DMS 273 (cell line): ENCODE data around the gene CMIP.
A peak's percentile ranks its signal among the peaks of the same experiment; 100 is the strongest.

Source experiments
- DNase-seq: peaks from one replicate; lab custom pipeline; 2025; ENCODE audit not compliant: unreplicated experiment; lab: John Stamatoyannopoulos, UW

CMIP gene

GRCh38 chr16:81598083-81598482 is 153.5 kb downstream of the CMIP start:
- DNase-seq: no peak

- DNase-seq: peak; percentile 56
These were observed 154.6 kb downstream of the CMIP start for GRCh38 chr16:81599034-81599744.

- no peak for DNase-seq
These were observed 155.7 kb downstream of the CMIP start for GRCh38 chr16:81600275-81600674.

- peak; percentile 85 for DNase-seq
These were observed 156.4 kb downstream of the CMIP start for GRCh38 chr16:81601008-81601428.

- no peak for DNase-seq
These were observed 157.1 kb downstream of the CMIP start for GRCh38 chr16:81601601-81602255.

- no peak for DNase-seq
These were observed 157.7 kb downstream of the CMIP start for GRCh38 chr16:81602256-81602776.

GRCh38 chr16:81602792-81603191 is 158.2 kb downstream of the CMIP start:
- DNase-seq: no peak

GRCh38 chr16:81604960-81605383 is 160.4 kb downstream of the CMIP start:
- DNase-seq: no peak

GRCh38 chr16:81606039-81606438 is 161.4 kb downstream of the CMIP start:
- no peak for DNase-seq

GRCh38 chr16:81607006-81607405 is 162.4 kb downstream of the CMIP start:
- DNase-seq: no peak

- no peak for DNase-seq
These were observed 163.4 kb downstream of the CMIP start for GRCh38 chr16:81607805-81608522.

GRCh38 chr16:81608523-81609209 is 164.1 kb downstream of the CMIP start:
- no peak for DNase-seq

GRCh38 chr16:81609323-81609892 is 164.8 kb downstream of the CMIP start:
- DNase-seq: no peak

- no peak for DNase-seq
These were observed 165.7 kb downstream of the CMIP start for GRCh38 chr16:81610144-81610842.

GRCh38 chr16:81610936-81611335 is 166.3 kb downstream of the CMIP start:
- no peak for DNase-seq

GRCh38 chr16:81611721-81612120 is 167.1 kb downstream of the CMIP start:
- DNase-seq: no peak

- DNase-seq: no peak
These were observed 167.9 kb downstream of the CMIP start for GRCh38 chr16:81612351-81613163.

- no peak for DNase-seq
These were observed 169.6 kb downstream of the CMIP start for GRCh38 chr16:81614171-81614570.

- DNase-seq: no peak
These were observed 170.2 kb downstream of the CMIP start for GRCh38 chr16:81614654-81615359.
